ENCODE measurements around the gene ATF6. TPM values are rescaled to one million over a fixed set of nuclear protein-coding genes. Genes with fewer than 3 reads are reported as not detected.

The ATF6 gene
- total RNA-seq, 1 experiment from 2014 or later: 35.3 TPM

GRCh38 chr1:161899091-161899490 is 133.0 kb downstream of the ATF6 start:
- Mint-ChIP-seq H3K4me3 (ENCODE audit: low read depth, unreplicated experiment) (no peak overlapping the region), H3K27ac (ENCODE audit: unreplicated experiment) (no peak overlapping the region), H3K27me3 (ENCODE audit: unreplicated experiment) (no peaks in the 10 kb centered on the region), H3K9me3 (ENCODE audit: low read depth, unreplicated experiment) (no peaks in the 10 kb centered on the region), H3K36me3 (ENCODE audit: insufficient read depth, unreplicated experiment) (no peaks in the 10 kb centered on the region), H3K4me1 (ENCODE audit: low read depth, unreplicated experiment) (peaks cover 8% of the 10 kb centered on the region)
- TF ChIP-seq CTCF (IDR thresholded peaks at IDR 0.05; ENCODE audit: unreplicated experiment): no peak
- BruUV-seq (replicated peaks): no TSS peak
- CTCF ChIA-PET: no interaction called here
- DNase-seq: no peak
- intact Hi-C loops (cut with micrococcal nuclease; ENCODE audit: unreplicated experiment): no loop called here

GRCh38 chr1:161900160-161900559 is 134.0 kb downstream of the ATF6 start:
- no peak for TF ChIP-seq CTCF (IDR thresholded peaks at IDR 0.05; ENCODE audit: unreplicated experiment)
- H3K4me1 Mint-ChIP-seq (ENCODE audit: low read depth, unreplicated experiment): peaks cover 8% of the 10 kb centered on the region
- CTCF ChIA-PET: no interaction called here
- intact Hi-C loops (cut with micrococcal nuclease; ENCODE audit: unreplicated experiment): loop anchor here (10.0 kb wide), 1 partner anchor 135 kb away; no protein-coding TSS in a partner anchor
- BruUV-seq (replicated peaks): no TSS peak
- DNase-seq: no peak
- no peaks in the 10 kb centered on the region for H3K9me3 Mint-ChIP-seq (ENCODE audit: low read depth, unreplicated experiment)
- no peaks in the 10 kb centered on the region for H3K27me3 Mint-ChIP-seq (ENCODE audit: unreplicated experiment)
- no peaks in the 10 kb centered on the region for H3K36me3 Mint-ChIP-seq (ENCODE audit: insufficient read depth, unreplicated experiment)
- H3K4me3 Mint-ChIP-seq (ENCODE audit: low read depth, unreplicated experiment): no peak overlapping the region
- no peak overlapping the region for H3K27ac Mint-ChIP-seq (ENCODE audit: unreplicated experiment)

GRCh38 chr1:161902182-161902581 is 136.1 kb downstream of the ATF6 start:
- H3K27ac Mint-ChIP-seq (ENCODE audit: unreplicated experiment): no peak overlapping the region
- H3K27me3 Mint-ChIP-seq (ENCODE audit: unreplicated experiment): no peaks in the 10 kb centered on the region
- no TSS peak for BruUV-seq (replicated peaks)
- intact Hi-C loops (cut with micrococcal nuclease; ENCODE audit: unreplicated experiment): loop anchor here (10.0 kb wide), 1 partner anchor 133 kb away; no protein-coding TSS in a partner anchor
- no peak for DNase-seq
- CTCF ChIA-PET: interaction anchor here (0.6 kb wide), 1 partner anchor 144 kb away, joined by 4 read pairs; no protein-coding TSS in a partner anchor
- no peaks in the 10 kb centered on the region for H3K36me3 Mint-ChIP-seq (ENCODE audit: insufficient read depth, unreplicated experiment)
- no peak overlapping the region for H3K4me3 Mint-ChIP-seq (ENCODE audit: low read depth, unreplicated experiment)
- H3K4me1 Mint-ChIP-seq (ENCODE audit: low read depth, unreplicated experiment): peaks cover 8% of the 10 kb centered on the region
- H3K9me3 Mint-ChIP-seq (ENCODE audit: low read depth, unreplicated experiment): no peaks in the 10 kb centered on the region
- no peak for TF ChIP-seq CTCF (IDR thresholded peaks at IDR 0.05; ENCODE audit: unreplicated experiment)

- peaks cover 18% of the 10 kb centered on the region for H3K4me1 Mint-ChIP-seq (ENCODE audit: low read depth, unreplicated experiment)
- DNase-seq: peak; percentile 60
- no TSS peak for BruUV-seq (replicated peaks)
- CTCF ChIA-PET: interaction anchor here (1.1 to 1.2 kb wide), 2 partner anchors 8 to 20 kb away, joined by 3 to 4 read pairs; no protein-coding TSS in a partner anchor
- no peaks in the 10 kb centered on the region for H3K9me3 Mint-ChIP-seq (ENCODE audit: low read depth, unreplicated experiment)
- H3K27me3 Mint-ChIP-seq (ENCODE audit: unreplicated experiment): no peaks in the 10 kb centered on the region
- H3K27ac Mint-ChIP-seq (ENCODE audit: unreplicated experiment): peak overlapping the region; percentile 58
- H3K4me3 Mint-ChIP-seq (ENCODE audit: low read depth, unreplicated experiment): no peak overlapping the region
- intact Hi-C loops (cut with micrococcal nuclease; ENCODE audit: unreplicated experiment): loop anchor here (1.0 to 10.0 kb wide), 2 partner anchors 113 to 129 kb away; no protein-coding TSS in a partner anchor
- no peaks in the 10 kb centered on the region for H3K36me3 Mint-ChIP-seq (ENCODE audit: insufficient read depth, unreplicated experiment)
- peak; percentile 51 for TF ChIP-seq CTCF (IDR thresholded peaks at IDR 0.05; ENCODE audit: unreplicated experiment)
Observed at GRCh38 chr1:161905269-161905884, 139.3 kb downstream of the ATF6 start.

All from Calu3 (cell line).